Nephron progenitor cell (in vitro differentiated cells): ENCODE results near the gene SP140.
A peak's percentile ranks its signal among the peaks of the same experiment; 100 is the strongest.

ENCODE experiments used
- DNase-seq: peaks from one replicate; pipeline ENCODE4 v3.0.0; 2021
- H3K27ac Mint-ChIP-seq: 2 replicates; pipeline ENCODE4 v1.8.0; 2021; ENCODE audit warnings: mild to moderate bottlenecking, moderate library complexity, mixed read lengths
- H3K27me3 Mint-ChIP-seq: 2 replicates; pipeline ENCODE4 v1.8.0; 2021; ENCODE audit warnings: mild to moderate bottlenecking, low read depth, mixed read lengths; ENCODE audit not compliant: poor library complexity
- H3K36me3 Mint-ChIP-seq: 2 replicates; pipeline ENCODE4 v1.8.0; 2021; ENCODE audit warnings: low read depth, mixed read lengths
- H3K4me1 Mint-ChIP-seq: 2 replicates; pipeline ENCODE4 v1.8.0; 2021; ENCODE audit warnings: mixed read lengths
- H3K4me3 Mint-ChIP-seq: 2 replicates; pipeline ENCODE4 v1.8.0; 2021; ENCODE audit warnings: mild to moderate bottlenecking, moderate library complexity, mixed read lengths
- H3K9me3 Mint-ChIP-seq: 2 replicates; pipeline ENCODE4 v1.8.0; 2021; ENCODE audit warnings: mild to moderate bottlenecking, moderate library complexity, mixed read lengths
- CTCF ChIP-seq: fragments of 200-600 bp; sonication (generic); IDR thresholded peaks from 2 replicates; pipeline ENCODE4 v1.5.0; 2021; ENCODE audit warnings: antibody characterized with exemption

Gene SP140

GRCh38 chr2:230184727-230185578 lies 40.6 kb upstream of the SP140 start:
- TF ChIP-seq CTCF, result no peak
- H3K27ac Mint-ChIP-seq, result no peak overlapping the region

GRCh38 chr2:230202430-230203109 lies 23.0 kb upstream of the SP140 start:
- peak overlapping the region; percentile 89 for H3K27ac Mint-ChIP-seq
- H3K9me3 Mint-ChIP-seq, result peaks cover 8% of the 10 kb centered on the region
- H3K36me3 Mint-ChIP-seq, result peaks cover 9% of the 10 kb centered on the region
- no peak for TF ChIP-seq CTCF
- no peak overlapping the region for H3K4me3 Mint-ChIP-seq
- H3K4me1 Mint-ChIP-seq, result no peaks in the 10 kb centered on the region
- no peak for DNase-seq
- no peaks in the 10 kb centered on the region for H3K27me3 Mint-ChIP-seq

More at GRCh38 chr2:230184727-230185578, 40.6 kb upstream of the SP140 start:
- peaks cover 6% of the 10 kb centered on the region for H3K27me3 Mint-ChIP-seq
- no peak overlapping the region for H3K4me3 Mint-ChIP-seq
- H3K36me3 Mint-ChIP-seq, result no peaks in the 10 kb centered on the region
- peaks cover under 1% of the 10 kb centered on the region for H3K9me3 Mint-ChIP-seq
- DNase-seq, result no peak
- H3K4me1 Mint-ChIP-seq, result no peaks in the 10 kb centered on the region

GRCh38 chr2:230203110-230203676 lies 22.3 kb upstream of the SP140 start:
- H3K4me1 Mint-ChIP-seq, result no peaks in the 10 kb centered on the region
- H3K27ac Mint-ChIP-seq, result no peak overlapping the region
- DNase-seq, result no peak
- no peak overlapping the region for H3K4me3 Mint-ChIP-seq
- H3K27me3 Mint-ChIP-seq, result no peaks in the 10 kb centered on the region
- TF ChIP-seq CTCF, result no peak
- H3K36me3 Mint-ChIP-seq, result peaks cover 9% of the 10 kb centered on the region
- peaks cover 8% of the 10 kb centered on the region for H3K9me3 Mint-ChIP-seq

- Mint-ChIP-seq H3K27me3 (no peaks in the 10 kb centered on the region), H3K27ac (no peak overlapping the region), H3K4me3 (no peak overlapping the region), H3K9me3 (peaks cover 8% of the 10 kb centered on the region), H3K36me3 (peaks cover 9% of the 10 kb centered on the region), H3K4me1 (no peaks in the 10 kb centered on the region)
- no peak for DNase-seq
- no peak for TF ChIP-seq CTCF
Measured at GRCh38 chr2:230205034-230205433, 20.5 kb upstream of the SP140 start.

GRCh38 chr2:230205721-230206120 lies 19.8 kb upstream of the SP140 start:
- no peak overlapping the region for H3K27ac Mint-ChIP-seq
- TF ChIP-seq CTCF, result no peak
- H3K27me3 Mint-ChIP-seq, result no peaks in the 10 kb centered on the region

More at GRCh38 chr2:230205721-230206120, 19.8 kb upstream of the SP140 start:
- Mint-ChIP-seq H3K4me1 (no peaks in the 10 kb centered on the region), H3K9me3 (peaks cover 8% of the 10 kb centered on the region), H3K36me3 (peaks cover 9% of the 10 kb centered on the region), H3K4me3 (no peak overlapping the region)
- DNase-seq, result no peak
